ENCODE measurements around the gene APCS.

The APCS gene

GRCh38 chr1:159594625-159595405 is 7.2 kb downstream of the APCS start:
- in situ Hi-C loops (cut with MboI; ENCODE audit: low sequenced_read_pairs, unreplicated experiment) = no loop called here
- DNase-seq (ENCODE audit: low spot score) = no peak
- TF ChIP-seq, protein P1, sequence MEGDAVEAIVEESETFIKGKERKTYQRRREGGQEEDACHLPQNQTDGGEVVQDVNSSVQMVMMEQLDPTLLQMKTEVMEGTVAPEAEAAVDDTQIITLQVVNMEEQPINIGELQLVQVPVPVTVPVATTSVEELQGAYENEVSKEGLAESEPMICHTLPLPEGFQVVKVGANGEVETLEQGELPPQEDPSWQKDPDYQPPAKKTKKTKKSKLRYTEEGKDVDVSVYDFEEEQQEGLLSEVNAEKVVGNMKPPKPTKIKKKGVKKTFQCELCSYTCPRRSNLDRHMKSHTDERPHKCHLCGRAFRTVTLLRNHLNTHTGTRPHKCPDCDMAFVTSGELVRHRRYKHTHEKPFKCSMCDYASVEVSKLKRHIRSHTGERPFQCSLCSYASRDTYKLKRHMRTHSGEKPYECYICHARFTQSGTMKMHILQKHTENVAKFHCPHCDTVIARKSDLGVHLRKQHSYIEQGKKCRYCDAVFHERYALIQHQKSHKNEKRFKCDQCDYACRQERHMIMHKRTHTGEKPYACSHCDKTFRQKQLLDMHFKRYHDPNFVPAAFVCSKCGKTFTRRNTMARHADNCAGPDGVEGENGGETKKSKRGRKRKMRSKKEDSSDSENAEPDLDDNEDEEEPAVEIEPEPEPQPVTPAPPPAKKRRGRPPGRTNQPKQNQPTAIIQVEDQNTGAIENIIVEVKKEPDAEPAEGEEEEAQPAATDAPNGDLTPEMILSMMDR (IDR thresholded peaks at IDR 0.05; ENCODE audit: borderline replicate concordance, control extremely low read depth, extremely low read depth, insufficient read depth, missing control alignments) = no peak

DNA sequence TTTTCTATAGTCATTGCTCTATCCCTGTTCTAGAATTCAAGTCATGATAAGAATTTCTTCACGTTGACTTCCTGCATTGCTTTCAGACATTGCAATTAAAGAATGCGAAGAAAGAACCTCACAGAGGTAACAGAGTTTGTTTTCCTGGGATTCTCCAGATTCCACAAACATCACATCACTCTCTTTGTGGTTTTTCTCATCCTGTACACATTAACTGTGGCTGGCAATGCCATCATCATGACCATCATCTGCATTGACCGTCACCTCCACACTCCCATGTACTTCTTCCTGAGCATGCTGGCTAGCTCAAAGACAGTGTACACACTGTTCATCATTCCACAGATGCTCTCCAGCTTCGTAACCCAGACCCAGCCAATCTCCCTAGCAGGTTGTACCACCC is 10.6 kb downstream of the APCS start:
- in situ Hi-C loops (cut with MboI; ENCODE audit: low sequenced_read_pairs, unreplicated experiment) = no loop called here
- TF ChIP-seq, protein P1 (IDR thresholded peaks at IDR 0.05; ENCODE audit: borderline replicate concordance, control extremely low read depth, extremely low read depth, insufficient read depth, missing control alignments) = no peak
- no peak for DNase-seq (ENCODE audit: low spot score)

DNA sequence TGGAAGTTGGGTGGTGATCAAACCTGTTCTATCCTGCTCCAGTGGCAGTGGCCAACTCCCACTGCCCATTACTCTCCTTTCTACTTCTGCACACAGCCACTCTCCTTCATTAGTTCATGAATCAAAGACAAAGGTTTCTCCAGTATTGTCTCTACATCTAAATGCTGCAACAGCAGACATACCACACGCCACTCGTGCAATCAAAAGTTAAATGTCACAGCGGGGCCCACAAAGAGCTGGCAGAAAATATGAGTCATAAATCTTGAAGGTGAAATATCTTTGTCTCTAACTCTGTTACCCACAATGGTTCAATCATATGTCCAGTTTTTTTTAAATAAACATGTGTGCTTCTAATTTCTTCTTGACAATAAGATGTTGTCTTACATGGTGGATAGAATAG is 13.3 kb downstream of the APCS start:
- TF ChIP-seq, protein P1 (IDR thresholded peaks at IDR 0.05; ENCODE audit: borderline replicate concordance, control extremely low read depth, extremely low read depth, insufficient read depth, missing control alignments) = no peak
- in situ Hi-C loops (cut with MboI; ENCODE audit: low sequenced_read_pairs, unreplicated experiment) = no loop called here
- DNase-seq (ENCODE audit: low spot score) = no peak

GRCh38 chr1:159602501-159602999 is 14.9 kb downstream of the APCS start:
- DNase-seq (ENCODE audit: low spot score) = no peak
- in situ Hi-C loops (cut with MboI; ENCODE audit: low sequenced_read_pairs, unreplicated experiment) = no loop called here
- TF ChIP-seq, protein P1 (IDR thresholded peaks at IDR 0.05; ENCODE audit: borderline replicate concordance, control extremely low read depth, extremely low read depth, insufficient read depth, missing control alignments) = no peak

- in situ Hi-C loops (cut with MboI; ENCODE audit: low sequenced_read_pairs, unreplicated experiment) = no loop called here
- TF ChIP-seq, protein P1 (IDR thresholded peaks at IDR 0.05; ENCODE audit: borderline replicate concordance, control extremely low read depth, extremely low read depth, insufficient read depth, missing control alignments) = no peak
- no peak for DNase-seq (ENCODE audit: low spot score)
Observed at GRCh38 chr1:159612211-159612885, 24.7 kb downstream of the APCS start.

- no peak for DNase-seq (ENCODE audit: low spot score)
- in situ Hi-C loops (cut with MboI; ENCODE audit: low sequenced_read_pairs, unreplicated experiment) = no loop called here
- TF ChIP-seq, protein P1 (IDR thresholded peaks at IDR 0.05; ENCODE audit: borderline replicate concordance, control extremely low read depth, extremely low read depth, insufficient read depth, missing control alignments) = no peak
Observed at GRCh38 chr1:159632922-159633321, 45.3 kb downstream of the APCS start.

Data from GM13976 (cell line).